Hematopoietic multipotent progenitor cell treated with erythropoietin and hydrocortisone succinate and interleukin-3 and kit ligand, for 17 days (in vitro differentiated cells): ENCODE results near the gene CSF3R.
"Not testable (repeated sequence)": the region's sequence is repeated elsewhere in the genome, so short reads cannot be mapped to it uniquely, and the experiment has no call there.

Experiments used
- DNase-seq: peaks from one replicate; pipeline ENCODE4 v3.0.0-alpha.2; 2015; ENCODE audit warnings: low spot score

The CSF3R gene

GRCh38 chr1:36481771-36482723 is 666 bp downstream of the CSF3R start:
- no peak for DNase-seq

GRCh38 chr1:36481091-36481490 is 1.6 kb downstream of the CSF3R start:
- DNase-seq, result no peak

- no peak for DNase-seq
Observed at GRCh38 chr1:36480161-36480560, 2.6 kb downstream of the CSF3R start.

- DNase-seq, result no peak
Observed at GRCh38 chr1:36479505-36480051, 3.1 kb downstream of the CSF3R start.

GRCh38 chr1:36477615-36478014 is 5.1 kb downstream of the CSF3R start:
- not testable (repeated sequence) for DNase-seq

GRCh38 chr1:36476945-36477344 is 5.8 kb downstream of the CSF3R start:
- DNase-seq, result no peak

- no peak for DNase-seq
Observed at GRCh38 chr1:36475910-36476604, 6.7 kb downstream of the CSF3R start.

- no peak for DNase-seq
Observed at GRCh38 chr1:36475341-36475740, 7.4 kb downstream of the CSF3R start.

- no peak for DNase-seq
Observed at GRCh38 chr1:36472656-36473055, 10.1 kb downstream of the CSF3R start.

GRCh38 chr1:36471830-36472641 is 10.7 kb downstream of the CSF3R start:
- DNase-seq, result no peak

GRCh38 chr1:36469163-36469562 is 13.6 kb downstream of the CSF3R start:
- DNase-seq, result no peak

GRCh38 chr1:36467700-36468455 is 14.8 kb downstream of the CSF3R start:
- no peak for DNase-seq

- no peak for DNase-seq
Observed at GRCh38 chr1:36467027-36467410, 15.7 kb downstream of the CSF3R start.

- DNase-seq, result no peak
Observed at GRCh38 chr1:36466370-36467026, 16.2 kb downstream of the CSF3R start.

GRCh38 chr1:36465731-36466369 is 16.9 kb downstream of the CSF3R start:
- DNase-seq, result no peak

GRCh38 chr1:36464605-36465393 is 17.9 kb downstream of the CSF3R start:
- no peak for DNase-seq

- peak; percentile 94 for DNase-seq
Observed at GRCh38 chr1:36463803-36464604, 18.7 kb downstream of the CSF3R start, which contains the start of gene MRPS15. TSS of gene MRPS15 (minus strand) at chr1:36464384. CDS start at chr1:36464275, 109 bp downstream.

GRCh38 chr1:36463463-36463802 is 19.3 kb downstream of the CSF3R start:
- DNase-seq, result no peak

GRCh38 chr1:36458910-36459309 is 23.8 kb downstream of the CSF3R start:
- no peak for DNase-seq
